GM18907 (cell line): Measurements from ENCODE around the gene DCST1.

ENCODE experiments used
- ATAC-seq: cut with Tn5 transposase; IDR thresholded peaks from one replicate; pipeline ENCODE4 v1.9.1; 2021; ENCODE audit warnings: mild to moderate bottlenecking, moderate library complexity; ENCODE audit not compliant: unreplicated experiment

DCST1 gene

DNA sequence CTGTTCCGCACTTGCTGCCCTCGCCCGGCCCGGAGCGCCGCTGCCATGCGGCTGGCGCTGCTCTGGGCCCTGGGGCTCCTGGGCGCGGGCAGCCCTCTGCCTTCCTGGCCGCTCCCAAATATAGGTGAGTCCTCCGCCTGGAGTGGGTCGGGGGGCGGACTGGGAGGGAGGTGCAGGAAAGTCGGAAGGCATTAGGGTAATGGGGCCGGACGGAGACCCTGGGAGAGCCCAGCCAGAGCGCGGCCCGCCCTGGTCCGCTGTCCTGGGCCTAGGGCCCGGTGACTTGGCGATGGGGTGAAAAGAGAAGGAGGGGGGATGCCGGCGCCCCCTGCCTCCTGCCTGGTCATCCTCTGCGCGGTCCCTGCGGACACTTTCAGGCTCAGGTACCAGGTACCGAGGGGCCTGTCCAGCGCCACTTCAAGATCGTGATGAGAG is 17.7 kb downstream of the DCST1 start:
- ATAC-seq, result no peak

DNA sequence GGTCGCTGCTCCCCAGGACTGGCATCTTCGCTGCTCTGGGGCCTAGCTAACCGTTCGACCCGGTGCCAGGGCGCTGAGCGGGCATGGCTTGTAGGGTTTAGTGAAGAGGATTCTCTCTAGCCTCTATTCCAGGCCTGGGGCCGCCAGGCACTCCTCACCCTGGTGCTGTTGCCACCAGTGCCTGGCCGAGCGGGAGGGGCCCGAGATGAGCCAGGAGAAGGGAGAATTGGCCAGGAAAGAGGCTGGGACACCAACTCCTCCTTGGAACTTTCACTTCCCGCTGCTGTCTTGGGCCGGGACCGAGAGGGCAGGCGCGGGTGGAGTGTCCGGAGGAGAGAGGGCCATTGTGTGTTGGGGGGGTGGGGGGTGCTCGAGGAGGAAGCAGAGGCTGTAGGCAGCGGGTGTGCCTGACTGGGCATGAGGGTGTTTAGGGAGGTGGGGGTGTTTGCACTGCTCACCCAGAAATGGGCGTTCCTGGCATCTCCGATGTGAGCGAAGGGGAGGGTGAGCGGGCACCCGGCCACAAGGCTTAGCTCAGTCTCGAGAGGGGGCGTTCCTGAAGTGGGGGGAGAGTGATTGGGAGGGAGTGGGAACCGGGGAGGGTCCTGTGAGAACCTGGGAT is 18.3 kb downstream of the DCST1 start:
- ATAC-seq, result no peak

DNA sequence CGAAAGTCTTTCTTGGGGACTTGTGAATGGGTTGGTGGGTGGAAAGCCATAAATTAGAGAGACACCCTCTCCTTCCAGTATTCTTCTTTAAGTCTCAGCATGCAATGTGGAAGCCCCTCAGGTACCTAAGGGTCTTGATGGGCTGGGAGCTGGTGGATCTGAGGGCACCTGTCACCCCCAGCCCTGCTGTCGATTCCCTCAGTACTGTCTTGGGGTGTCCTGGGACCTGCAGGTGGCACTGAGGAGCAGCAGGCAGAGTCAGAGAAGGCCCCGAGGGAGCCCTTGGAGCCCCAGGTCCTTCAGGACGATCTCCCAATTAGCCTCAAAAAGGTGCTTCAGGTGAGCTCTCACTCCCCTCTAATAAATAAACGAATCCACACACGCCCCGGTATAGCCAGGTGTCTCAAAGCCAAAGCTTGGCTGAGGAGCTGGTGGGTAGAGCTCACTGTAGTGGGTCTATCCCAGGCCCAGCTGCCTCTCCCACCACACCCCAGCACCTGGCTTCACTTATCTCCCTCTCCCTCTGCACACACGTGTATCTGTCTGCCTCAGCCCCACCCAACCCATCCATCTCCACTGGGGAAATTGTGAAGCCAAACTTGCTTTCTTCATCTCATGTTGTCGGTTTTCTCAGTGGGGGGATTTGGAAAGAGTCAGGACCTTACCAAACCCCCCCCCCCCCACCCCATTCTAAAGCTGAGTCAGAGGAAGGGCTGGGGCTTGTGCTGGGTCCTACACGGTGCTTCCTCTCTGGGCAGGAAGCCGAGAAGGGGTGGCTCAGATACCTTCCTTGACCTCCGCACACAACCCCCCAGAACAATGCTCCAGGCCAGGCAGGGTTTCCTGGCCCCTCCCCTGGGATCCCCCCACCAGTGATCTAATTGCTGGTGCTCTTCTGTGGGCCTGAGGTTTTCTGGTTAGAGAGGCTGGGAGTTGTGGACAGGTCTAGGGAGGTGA is 19.1 kb downstream of the DCST1 start:
- ATAC-seq, result no peak

DNA sequence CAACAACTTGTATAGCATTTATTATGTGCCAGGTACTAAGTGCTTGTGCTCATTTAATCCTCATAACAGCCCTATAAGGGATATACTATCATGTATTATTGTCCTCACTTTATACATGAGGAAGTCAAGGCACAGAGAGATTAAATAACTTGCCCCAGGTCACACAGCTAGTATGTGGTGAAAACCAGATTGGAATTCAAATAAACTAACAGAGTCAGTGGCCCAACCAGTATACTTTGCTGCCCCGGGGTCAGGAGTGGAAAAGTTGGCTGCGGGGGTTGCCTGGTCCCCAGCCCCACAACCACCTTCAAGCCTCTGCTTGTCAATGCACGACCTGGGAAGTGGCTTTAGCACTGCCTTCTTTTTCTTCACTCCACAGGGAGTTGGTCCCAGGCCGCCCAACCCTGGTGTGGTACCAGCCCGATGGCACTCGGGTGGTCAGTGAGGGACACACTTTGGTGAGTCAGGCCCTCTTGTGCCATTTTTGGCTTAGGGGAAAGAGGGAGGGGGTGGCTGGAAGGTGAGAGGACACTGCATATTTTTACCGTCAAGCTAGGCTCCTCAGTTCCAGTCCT is 20.0 kb downstream of the DCST1 start:
- ATAC-seq, result no peak

DNA sequence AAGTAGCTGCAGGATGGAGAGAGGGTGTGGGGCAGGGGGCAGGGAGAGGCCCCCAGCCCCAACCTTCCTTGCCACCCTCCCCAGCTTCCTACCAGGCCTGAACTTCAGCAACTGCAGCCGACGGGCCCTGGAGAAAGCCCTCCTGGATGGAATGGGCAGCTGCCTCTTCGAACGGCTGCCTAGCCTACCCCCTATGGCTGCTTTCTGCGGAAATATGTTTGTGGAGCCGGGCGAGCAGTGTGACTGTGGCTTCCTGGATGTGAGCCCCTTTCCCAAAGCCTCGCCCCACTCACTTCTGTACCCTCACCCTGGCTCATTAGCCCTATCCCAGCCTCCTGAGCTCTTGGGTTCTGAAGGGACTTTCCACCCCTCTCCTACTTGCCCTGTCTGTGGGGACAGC is 23.5 kb downstream of the DCST1 start:
- ATAC-seq, result no peak

DNA sequence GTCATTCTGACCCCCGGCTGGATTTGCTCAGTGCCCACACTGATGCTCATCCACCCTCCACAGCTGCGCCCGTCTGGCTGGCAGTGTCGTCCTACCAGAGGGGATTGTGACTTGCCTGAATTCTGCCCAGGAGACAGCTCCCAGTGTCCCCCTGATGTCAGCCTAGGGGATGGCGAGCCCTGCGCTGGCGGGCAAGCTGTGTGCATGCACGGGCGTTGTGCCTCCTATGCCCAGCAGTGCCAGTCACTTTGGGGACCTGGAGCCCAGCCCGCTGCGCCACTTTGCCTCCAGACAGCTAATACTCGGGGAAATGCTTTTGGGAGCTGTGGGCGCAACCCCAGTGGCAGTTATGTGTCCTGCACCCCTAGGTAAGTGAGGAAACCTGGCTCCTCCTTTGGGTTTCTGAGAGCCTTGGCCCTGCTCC is 24.2 kb downstream of the DCST1 start:
- ATAC-seq, result no peak

DNA sequence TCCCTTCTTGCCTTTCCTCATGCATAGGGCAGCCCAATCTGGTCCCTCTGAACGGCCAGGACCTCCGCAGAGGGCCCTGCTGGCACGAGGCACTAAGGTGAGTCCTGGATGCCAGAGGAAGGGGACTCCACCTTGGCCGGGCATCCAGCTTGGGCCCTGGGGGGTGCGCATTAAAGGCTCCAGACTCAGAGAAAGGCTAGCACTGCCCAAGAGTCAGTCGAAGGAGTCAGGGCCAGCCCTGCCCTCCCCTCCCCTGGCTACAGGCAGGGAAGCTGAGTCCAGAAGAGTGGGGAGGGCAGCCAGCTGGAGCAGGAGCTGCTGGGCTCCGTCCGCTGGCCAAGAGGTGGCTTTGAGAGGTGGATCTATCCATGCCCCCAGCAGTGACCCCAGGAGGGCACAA is 27.1 kb downstream of the DCST1 start:
- ATAC-seq, result no peak

DNA sequence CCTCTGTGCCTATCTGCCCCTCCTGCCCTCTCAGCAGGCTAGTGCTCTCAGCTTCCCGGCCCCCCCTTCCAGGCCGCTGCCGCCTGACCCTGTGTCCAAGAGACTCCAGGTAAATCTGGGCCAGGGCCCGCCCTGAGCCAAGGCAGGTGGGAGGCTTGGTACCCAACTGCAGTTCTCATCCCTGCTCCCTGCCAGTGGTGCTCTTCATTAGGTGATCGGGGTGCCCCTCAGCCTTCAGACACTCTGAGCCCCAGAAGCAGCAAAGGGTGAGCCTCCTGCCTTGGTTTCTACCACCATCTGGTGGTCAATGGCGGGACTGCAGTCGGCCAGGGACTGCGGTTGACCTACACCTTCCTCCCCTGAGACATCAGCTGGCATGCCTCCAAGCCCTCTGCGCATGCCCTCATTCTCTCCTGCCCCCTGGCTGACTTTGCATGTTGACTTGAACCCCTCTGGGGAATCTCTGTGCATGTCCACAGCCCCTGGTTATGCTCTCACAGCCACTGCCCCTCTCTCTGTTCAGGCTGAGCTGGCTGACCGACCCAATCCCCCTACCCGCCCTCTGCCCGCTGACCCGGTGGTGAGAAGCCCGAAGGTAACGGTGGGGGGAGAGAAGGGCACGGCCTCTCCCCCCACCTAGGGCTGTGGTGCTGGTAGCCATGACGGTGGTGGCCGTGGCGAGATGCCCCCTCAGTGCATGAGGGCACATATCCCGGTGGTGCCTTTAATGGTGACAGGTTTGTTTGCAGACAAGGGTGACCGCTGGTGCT is 27.9 kb downstream of the DCST1 start:
- ATAC-seq, result no peak

DNA sequence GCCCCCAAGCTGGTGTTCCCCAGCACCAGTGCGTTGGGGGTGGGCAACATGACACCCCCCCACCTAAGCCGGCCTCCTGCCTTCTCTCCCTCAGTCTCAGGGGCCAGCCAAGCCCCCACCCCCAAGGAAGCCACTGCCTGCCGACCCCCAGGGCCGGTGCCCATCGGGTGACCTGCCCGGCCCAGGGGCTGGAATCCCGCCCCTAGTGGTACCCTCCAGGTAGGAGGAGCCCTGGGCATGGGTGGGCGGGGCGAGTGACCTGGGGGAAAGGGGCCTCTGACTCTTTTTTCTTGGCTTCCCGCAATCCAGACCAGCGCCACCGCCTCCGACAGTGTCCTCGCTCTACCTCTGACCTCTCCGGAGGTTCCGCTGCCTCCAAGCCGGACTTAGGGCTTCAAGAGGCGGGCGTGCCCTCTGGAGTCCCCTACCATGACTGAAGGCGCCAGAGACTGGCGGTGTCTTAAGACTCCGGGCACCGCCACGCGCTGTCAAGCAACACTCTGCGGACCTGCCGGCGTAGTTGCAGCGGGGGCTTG is 28.6 kb downstream of the DCST1 start:
- no peak for ATAC-seq

DNA sequence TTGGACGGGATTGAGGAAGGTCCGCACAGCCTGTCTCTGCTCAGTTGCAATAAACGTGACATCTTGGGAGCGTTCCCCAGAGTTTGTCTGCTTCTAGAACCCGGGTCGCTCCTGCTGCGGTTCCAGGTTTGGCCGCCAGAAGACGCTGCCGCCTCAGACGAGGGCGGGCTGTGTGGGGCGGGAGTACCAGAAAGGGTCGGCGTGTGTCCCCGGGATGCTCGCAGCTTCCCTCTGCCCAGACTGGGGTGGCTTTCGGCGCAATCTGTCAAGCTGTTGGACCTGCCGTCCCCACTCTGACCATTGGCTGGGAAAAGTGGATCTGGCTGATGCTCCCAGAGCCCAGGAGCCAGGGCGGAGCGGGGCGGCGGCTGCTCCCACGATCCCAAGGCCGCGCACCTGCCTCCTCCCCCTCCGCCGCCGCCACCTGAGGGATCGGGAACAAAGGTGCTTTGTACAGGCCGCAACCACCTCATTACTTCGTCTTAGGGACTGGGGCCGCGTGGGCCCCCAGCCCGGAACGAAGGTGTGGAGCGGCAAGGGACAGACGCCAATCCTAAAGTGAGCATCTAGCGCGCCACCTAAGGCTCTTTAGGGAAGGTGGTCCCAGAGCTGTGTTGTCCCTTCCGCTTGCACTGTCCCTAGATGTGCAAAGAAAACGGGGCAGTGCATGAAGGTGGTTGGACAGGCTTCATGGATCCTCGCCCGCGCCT is 29.2 kb downstream of the DCST1 start:
- ATAC-seq, result no peak

DNA sequence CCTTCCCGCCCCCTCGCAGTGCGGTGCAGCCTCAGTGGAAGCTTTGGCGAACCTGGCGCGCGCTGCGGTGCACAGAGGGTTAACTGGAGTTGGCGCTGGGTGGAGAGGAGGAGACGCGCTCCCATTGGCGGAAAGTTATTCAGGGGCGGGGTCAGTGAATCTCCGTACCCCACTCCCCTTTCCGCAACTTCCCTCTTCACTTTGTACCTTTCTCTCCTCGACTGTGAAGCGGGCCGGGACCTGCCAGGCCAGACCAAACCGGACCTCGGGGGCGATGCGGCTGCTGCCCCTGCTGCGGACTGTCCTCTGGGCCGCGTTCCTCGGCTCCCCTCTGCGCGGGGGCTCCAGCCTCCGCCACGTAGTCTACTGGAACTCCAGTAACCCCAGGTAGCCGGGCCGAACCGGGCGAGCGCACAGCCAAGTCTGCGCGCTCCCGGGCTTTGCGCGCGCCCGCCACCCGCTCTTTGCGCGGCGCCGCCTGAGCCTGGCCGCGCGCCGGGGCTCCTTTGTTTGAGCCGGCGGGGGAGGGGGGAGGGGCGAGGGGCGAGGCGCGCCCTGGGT is 30.0 kb downstream of the DCST1 start, which contains the start of gene EFNA4:
Gene EFNA4, plus strand, starts transcription at position 191 of the 561 bp plus-strand sequence. Its CDS starts 84 bp downstream, at position 275.
- ATAC-seq, result peak; percentile 67

DNA sequence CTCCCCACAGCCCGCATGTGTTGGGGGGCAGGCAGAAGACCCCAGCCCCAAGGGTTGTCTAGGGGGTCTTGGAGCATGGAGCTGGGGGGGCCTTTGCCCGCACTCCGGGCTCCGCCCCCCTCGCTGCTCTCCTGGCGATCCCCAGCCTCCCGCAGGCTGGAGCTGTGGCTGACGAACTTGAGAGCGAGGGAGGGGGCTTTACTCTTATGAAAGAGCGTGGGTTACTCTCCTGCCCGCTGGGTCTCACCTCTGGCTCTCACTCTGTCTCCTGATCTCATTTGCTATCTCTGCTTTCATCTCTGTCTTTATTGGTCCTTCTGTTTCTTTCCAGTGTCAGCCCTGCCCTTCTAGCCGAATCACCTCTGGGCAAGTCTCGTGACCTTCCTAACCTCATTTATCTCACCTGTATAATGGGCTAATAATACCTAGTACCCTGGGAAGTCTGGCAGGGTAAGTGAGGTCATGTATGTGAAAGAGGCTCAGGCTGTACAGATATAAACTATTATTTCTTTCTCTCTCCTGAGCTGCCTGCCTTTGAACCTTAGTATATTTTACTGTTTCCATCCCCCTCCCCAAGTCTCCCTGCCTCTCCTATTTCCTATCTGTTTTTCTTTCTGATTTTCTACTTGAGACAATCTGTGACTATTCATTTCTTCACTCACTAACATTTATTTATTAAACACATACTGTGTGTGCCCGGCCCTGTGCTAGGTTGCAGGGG is 30.6 kb downstream of the DCST1 start:
- no peak for ATAC-seq

DNA sequence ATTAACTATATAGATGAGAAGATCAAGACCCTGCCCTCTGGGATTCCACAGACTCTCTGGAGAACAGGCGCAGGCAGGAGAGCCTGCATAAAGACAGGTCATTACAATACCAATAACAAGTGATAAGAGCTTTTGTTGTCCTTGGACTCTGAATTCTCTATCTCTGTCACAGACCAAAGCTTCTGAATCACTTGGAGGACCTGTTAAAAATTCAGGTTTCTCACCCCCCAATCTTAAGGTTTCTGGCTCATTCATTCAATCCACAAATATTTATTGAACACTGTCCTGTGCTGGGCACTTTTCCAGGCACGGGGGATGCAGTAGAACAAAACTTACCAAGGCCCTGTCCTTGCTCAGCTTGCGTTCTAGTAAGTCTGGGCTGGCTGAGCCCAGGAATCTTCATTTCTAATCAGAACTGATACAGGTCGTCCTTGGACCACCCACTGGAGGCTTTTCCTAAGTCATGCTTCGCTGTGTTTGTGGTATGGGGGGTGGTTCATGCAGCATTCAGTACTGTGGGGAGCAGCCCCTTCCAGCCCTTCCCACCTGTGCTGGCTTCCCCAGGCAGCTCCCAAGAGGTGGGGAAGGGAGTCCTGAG is 31.3 kb downstream of the DCST1 start:
- ATAC-seq, result no peak

DNA sequence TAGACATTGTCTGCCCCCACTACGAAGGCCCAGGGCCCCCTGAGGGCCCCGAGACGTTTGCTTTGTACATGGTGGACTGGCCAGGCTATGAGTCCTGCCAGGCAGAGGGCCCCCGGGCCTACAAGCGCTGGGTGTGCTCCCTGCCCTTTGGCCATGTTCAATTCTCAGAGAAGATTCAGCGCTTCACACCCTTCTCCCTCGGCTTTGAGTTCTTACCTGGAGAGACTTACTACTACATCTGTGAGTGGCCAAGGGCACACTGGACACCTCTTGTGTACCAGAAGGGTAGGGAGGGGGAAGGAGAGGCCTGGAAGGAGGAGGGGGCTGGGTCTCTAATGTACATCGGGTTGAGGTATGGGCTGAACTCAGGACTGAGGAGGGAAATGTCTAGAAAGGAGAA is 33.2 kb downstream of the DCST1 start:
- no peak for ATAC-seq

DNA sequence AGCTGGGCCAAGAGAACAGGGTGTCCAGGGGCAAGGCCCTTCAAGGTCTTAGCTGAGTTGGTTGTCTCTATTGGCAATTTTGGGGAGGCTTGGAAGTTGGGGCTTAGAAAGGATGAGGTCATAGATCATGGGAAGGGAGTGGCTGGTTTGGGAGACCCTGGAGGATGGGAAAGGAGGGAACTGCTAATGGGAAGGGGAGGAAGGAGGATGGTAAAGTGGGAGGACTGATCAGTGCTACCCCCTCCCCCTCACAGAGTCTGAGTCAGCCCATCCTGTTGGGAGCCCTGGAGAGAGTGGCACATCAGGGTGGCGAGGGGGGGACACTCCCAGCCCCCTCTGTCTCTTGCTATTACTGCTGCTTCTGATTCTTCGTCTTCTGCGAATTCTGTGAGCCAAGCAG is 35.0 kb downstream of the DCST1 start:
- no peak for ATAC-seq

DNA sequence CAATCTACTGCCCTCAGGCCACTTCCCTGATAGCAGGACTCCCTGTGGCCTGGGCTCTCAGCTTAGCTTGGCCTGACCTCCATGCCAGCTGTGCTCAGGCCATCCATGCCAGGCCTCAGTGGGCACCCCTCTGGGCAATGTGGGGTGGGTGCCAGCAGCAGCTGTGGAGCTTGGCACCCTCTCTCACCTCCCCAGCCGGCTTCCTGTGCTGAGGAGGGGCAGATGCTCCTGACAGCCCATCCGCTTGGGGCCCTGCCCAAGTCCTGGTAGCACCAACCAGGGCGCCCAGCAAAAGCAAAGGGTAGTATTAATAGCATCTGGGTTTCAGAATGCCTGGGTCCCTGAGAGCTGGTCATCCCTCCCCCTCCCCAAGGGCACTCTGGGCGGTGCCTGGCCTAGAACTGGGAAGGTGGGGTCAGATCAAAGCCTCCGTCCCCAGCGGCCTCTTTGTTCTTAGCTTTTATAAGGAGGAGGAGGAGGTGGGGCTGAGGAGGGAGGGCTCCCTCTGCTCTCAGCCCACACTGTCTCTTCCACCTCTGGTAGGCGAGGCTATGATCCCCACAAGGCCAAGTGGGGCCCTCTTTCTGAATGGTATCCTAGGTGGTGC is 36.0 kb downstream of the DCST1 start:
- ATAC-seq, result no peak

DNA sequence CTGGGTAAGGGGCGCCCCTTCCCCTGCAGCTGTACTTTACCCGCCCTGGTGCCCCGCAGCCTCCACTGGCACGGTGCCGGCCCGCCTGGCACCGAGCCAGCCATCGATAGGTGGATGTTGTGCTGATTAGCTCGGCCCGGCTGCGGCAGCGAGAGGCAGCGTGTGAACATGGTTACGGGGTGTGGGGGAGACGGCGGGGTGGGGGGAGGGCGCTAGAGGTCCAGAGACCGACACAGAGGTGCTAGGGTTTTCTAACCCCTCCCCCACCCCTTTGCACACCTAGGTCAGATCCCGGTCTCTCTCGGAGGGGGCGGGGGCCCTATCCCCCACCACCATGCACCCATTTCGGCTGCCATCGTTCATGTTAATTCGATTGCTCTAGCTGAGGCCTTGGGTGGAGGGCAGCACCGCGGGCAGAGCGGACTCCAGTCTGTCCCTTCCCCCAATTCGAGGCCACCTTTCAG is 36.6 kb downstream of the DCST1 start:
- no peak for ATAC-seq
